HS-5 (cell line): ENCODE measurements around the gene RNF39.
"Not testable (repeated sequence)": the region's sequence is repeated elsewhere in the genome, so short reads cannot be mapped to it uniquely, and the experiment has no call there.

ENCODE experiments used
- DNase-seq: peaks from one replicate; pipeline ENCODE4 v3.0.0-alpha.2; 2012; ENCODE audit warnings: low read depth

The RNF39 gene

DNA sequence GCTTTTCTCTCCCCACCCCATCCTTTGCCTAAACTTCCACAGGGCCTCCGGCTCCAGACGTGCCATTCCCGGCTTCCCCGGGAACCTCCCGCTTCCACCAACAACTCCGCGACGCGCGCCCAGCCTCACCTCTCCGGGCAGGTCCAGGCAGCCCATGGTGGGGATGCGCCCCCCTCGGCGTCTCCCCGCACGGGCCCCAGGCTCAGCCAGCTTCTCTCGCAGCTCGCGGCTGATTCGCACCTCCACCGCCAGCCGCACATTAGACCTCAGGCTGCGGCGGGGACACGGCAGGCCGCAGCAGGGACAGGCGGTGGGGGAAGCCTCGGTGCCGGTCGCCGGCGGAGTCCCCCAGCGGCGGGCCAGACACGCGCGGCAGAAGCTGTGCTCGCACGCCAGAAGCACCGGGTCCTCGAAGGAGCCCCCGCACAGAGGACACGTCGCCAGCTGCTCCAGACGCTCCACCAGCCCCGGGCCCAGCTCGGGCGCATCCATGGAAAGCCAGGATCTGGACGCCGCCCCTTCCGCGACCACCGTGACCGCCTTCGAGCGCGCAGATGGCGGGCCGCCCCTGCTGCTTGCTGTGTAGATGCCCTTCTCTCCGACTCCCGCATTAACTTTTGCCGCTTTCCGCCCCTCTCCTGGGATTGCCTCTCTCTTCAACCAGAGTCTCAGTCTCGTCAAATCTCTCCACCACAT is at the start of gene RNF39:
Gene RNF39 (minus strand): TSS at position 676 of the 696 bp plus-strand sequence. CDS start 184 bp downstream, at position 492.
- DNase-seq: no peak

DNA sequence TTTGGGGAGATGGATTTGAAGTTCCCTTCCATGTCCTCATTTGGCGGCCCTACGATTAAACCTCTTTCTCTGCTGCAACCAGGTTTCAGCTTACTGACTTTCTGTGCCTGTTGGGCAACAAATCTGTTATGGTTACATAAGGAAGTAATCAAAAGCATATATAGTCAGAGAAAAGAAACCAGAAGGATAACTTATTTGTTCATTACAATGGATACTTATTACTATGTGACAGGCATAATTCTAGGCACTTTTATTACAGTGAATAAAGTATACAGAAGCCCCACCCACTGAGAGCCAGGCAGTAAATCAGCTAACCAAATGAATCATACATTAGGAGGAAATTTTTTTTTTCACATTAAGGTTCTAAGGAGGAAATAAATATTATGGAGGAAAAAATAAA is 46.9 kb upstream of the RNF39 start:
- DNase-seq: no peak

DNA sequence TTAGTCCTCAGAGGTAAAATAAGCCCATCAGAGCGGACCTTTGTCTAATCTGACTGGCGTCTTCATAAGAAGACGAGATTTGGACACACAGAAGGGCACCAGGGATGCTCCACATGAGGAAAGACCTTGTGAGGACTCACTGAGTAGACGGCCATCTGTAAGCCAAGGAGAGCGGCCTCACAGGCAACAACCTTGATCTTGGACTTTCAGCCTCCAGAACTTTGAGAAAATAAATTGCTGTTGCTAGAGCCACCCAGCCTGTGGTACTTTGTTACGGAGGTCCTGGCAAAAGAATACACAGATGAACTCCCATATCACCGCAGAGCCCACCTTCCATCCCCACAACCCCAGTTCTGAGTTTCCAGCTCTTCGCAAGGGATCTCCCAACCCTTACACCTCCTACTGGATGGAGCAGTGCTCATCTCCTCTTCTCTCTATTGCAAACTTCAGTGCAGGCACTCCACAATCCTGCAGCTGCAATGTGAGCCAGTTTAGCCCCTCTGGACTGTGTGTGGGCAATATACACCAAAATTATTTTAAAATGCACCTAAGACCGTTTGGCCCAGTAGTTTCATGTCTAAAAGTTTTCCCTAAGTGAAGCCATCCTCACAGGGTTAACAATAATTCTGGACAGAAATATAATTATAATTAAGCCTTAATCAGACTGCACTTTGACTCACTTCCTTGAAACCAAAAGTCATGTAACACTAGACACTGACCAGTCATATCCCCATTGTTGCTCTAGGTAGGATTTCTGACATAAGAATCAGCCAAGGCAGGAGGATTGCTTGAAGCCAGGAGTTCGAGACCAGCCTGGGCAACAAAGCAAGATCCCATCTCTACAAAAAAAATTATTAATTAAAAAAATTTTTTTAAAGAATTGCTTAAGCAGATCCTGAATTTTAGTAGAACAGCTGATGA is 46.1 kb upstream of the RNF39 start:
- DNase-seq: no peak

DNA sequence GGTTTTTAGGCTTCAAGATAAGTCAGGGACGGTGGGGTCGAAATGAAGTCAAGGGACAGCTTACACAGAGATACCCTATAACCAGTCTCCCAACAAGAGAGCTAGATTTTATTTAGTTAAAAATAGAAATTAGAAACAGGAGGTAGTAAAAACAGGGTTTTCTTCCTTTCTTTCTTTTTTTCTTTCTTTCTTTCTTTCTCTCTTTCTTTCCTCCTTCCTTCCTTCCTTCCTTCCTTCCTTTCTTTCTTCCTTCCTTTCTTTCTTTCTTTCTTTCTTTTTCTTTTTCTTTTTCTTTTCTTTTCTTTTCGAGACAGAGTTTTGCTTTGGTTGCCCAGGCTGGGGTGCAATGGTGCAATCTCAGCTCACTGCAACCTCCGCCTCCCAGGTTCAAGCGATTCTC is 43.1 kb upstream of the RNF39 start:
- DNase-seq: not testable (repeated sequence)

DNA sequence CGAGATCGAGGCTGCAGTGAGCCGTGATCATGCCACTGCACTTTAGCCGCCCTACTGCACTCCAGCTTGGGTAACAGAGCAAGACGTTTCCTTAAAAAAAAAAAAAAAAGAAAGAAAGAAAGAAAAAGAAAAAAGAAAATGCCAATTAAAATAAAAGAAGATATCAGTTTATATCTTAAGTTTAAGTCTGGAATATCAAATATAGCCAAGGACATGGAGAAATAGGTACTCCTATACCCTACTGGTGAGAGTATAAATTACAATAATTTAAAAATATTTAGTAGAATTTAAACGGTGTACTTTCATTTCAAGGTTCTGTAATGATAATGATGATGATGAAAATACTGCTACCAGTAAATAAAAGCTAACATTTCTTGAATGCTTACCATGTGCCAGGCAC is 41.2 kb upstream of the RNF39 start:
- DNase-seq: no peak

DNA sequence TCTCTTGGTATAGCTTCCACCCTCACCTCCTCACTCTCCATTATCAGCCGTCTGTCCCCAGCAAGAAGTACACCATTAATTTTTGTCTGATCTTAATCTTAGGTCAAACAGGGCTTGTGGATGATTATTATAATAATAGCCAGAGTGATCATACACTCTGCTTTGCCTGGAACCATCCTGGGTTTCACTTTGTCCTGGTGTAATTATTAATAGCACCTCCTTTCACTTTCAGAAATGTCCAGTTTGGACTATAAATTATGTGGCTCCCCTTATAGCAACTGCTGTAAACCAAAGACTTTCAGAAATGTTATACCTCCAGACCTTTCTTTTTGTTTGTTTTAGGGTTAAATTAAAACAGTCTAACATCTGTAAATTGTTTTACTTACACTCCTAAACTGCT is 38.3 kb upstream of the RNF39 start:
- DNase-seq: no peak

DNA sequence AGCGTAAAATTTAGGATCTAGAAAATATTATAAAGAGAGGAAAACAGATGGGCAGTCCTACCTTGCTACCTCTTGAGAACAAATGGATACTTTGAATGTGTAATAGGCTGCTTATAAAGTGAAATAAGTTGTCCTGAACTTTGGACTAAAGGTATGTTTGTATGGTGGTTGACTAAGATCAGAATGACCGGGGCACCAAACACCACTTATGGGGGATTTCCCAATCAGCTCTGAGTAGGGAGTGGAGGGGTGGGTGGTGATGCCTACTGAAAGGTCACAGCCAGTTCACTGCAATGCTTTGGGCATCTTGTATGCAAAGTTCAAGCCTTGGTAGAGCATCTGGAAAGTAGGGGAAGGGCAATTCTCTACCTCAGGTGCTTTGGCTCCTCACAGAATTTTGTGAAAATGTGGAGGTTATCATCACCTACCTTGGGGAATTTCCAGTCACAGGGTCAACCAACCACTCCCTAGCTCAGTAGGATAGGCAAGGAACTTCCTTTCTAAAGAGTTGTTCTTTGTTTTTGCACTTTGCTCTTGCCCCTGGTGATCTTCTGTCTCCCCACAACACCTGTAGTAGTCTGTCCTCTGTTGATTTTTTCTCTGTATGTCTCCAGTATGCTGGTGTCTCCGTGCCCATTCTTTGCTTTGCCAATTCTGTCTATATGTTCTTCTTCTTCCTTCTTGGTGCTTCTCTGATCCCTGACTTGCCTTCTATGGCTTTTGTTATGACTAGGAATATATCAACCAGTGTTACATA is 37.6 kb upstream of the RNF39 start, which contains the start of gene TRIM31:
Gene TRIM31 (minus strand): TSS at position 88 of the 757 bp plus-strand sequence. CDS start 285 bp downstream, outside the sequence.
- DNase-seq: no peak

- no peak for DNase-seq
Observed at GRCh38 chr6:30112402-30112994, 36.9 kb upstream of the RNF39 start.

DNA sequence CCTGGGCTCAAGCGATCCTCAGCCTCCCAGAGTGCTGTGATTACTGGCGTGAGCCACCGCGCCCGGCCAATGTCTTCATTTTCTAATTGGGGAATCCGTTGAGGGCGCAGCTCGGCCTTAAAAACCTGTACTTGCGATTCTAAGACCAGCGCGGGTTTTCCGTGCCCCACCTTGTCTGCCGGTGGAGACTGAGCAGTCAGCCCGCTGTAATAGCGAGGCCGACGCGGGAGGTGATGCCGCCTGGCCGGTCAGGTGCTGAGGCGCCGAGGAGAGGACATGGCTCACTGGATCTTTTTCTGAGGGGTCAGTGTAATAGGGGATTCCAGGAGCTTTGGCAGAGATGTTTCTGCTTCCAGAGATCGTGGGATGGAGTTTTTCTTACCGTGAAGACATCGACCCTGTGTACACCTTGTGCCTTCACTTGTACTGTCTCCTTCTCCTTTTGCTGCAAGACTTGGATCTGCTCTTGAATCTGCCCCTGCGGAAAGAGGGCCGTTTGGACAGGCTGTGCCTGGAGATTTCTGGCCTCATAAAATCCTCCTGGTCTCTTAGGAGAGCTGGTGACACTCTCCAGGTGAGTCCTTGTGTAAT is 35.8 kb upstream of the RNF39 start:
- no peak for DNase-seq

DNA sequence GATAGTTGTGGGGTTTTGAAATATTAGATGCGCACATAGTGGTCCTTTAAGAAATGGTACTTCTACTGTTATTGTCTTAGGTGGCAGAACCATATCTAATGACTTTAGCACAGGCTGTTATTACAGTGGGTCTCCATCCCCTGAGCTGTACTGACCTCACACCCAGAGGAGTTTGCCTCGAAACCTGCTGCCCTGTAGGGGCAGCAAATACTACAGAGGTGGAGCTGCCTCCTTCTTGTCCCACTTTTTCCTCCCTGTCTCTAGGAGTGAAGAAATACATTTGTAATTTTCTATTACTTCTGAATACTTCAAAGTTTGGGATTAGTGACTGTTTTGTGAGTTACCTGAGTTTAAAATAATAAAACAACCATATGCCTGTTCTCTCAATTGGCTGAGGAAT is 29.1 kb upstream of the RNF39 start:
- no peak for DNase-seq

DNA sequence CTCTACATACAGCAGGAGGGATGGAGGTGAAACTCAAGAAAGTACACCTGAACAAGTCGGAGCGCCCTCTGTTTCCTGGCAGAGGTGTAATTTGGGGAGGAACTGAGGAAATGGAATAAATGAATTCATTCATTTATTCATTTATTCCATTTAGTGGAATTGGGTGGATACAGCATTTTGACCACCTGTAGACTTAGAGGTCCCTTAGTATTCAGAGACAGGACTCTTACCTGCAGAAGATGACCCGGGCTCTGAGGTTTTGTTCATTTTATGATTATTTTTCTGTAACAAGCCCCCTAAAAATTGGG is 28.3 kb upstream of the RNF39 start:
- no peak for DNase-seq

GRCh38 chr6:30102970-30103871 is 27.7 kb upstream of the RNF39 start:
- DNase-seq: peak; percentile 71

GRCh38 chr6:30102414-30102969 is 26.9 kb upstream of the RNF39 start:
- DNase-seq: no peak

- peak; percentile 63 for DNase-seq
Observed at GRCh38 chr6:30101444-30102413, 26.2 kb upstream of the RNF39 start.

DNA sequence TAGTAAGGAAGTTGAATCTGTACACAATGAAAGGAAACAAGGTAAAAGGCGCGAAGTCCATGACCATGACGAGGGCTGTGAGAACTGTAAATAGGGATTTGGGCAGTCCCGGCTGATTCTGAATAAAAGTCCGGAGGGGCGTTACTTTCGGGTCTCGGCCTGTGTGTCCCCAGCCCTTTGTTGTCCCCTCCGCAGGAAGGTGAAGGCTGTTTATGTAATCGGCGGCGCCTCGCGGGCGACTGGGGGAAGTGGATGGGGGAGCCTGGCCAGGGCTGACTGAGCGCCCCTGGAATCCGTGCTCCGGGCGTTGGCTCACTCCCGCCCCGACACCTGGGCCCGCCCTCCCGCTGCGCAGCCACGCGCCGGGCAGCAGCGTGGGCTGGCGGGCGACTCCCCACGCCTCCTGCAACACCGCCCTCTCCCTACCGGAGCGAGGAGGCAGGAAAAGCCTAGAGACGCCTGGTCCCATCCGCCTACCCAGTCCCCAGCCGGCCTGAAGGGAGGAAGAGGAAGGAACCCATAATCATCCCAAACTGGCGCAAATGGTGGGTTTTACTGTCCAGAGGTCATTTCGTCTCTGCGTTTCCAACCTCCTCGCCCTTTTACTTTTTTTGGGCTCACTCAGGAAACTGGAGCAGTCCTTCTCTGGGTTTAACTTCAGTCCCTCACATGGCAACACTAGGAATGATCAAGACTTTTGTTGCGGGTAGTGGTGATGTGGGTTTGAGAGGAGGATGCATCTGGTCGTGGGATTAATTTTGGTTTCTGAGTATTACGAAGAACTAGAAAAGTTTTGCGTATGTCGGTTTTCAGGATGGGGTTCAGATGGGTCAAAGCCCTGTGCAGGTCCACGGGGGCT is 25.2 kb upstream of the RNF39 start:
- DNase-seq: no peak

DNA sequence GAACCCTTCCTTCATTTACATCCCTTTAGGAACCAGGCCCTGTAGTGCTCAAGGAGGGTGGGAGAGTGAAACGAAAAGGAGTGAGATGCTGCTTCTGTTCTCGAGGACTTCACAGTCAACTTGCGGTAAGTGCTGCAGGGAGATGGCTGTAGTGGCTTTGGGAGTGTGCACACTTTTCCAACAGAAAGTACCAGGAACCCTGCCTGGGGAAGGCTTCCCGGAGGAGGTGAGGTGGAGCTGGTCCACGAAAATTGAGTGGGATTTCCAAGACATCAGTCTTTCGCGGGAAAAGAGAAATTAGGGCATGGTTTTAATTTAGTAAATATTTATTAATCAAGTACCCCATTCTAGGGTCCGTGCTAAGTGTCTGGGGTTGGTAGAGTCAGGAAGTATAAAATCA is 24.6 kb upstream of the RNF39 start:
- DNase-seq: no peak

DNA sequence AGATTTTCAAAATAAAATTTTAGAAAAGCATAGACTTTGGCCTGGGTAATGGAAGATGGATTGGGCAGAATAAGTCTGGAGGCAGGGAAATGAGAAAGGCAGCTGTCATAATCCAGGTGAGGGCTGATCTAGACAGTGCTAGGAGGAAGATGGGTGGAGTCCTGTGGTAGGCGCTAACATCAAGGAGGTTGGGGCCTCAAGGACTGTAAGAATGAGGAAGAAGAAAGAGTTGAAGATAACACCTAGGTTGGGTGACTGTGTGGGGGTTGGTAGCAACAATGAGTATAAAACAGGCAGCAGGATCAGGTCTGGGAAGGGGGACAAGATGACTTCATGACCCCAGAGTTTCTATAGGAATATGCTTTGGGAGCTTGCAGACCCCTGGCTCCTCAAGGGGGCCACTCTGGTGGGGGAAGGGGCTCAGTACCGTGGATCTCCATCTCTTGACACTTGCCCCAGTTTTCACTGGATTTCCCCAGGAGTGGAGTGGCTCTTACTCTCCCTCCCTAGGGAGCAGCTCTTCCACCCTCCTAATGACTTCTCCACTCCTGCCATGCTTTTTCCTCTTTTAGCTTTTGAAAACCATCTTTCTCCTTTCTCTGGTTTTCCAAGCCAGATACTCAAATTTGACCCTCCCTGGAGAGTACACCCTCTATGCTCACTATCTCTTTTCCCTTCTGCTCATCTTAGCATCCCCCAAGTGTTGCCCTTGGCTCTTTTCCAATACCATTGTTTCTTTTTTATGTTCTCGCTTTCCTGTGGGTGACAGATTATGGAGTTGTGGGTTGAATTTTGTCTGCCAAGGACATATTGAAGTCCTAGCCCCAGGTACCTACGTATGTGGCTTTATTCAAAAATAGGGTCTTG is 22.6 kb upstream of the RNF39 start:
- DNase-seq: no peak
